Erythroblast (primary cell): ENCODE results near the gene SMARCA5.

Experiments used
- GATA1 ChIP-seq: IDR thresholded peaks from 2 replicates; pipeline ENCODE4 v1.6.1; 2011; ENCODE audit warnings: low read depth, mild to moderate bottlenecking, control low read depth, low read length, moderate library complexity
- POLR2A ChIP-seq: IDR thresholded peaks from 2 replicates; pipeline ENCODE4 v1.6.1; 2011; ENCODE audit warnings: mild to moderate bottlenecking, low read length

GRCh38 chr4:143489106-143489505 lies 24.4 kb upstream of the SMARCA5 start:
- no peak for TF ChIP-seq POLR2A
- TF ChIP-seq GATA1: no peak
